ENCODE data around the gene CDCP1.

- TF ChIP-seq CEBPB (IDR thresholded peaks at IDR 0.05) (no peak), YY1 (IDR thresholded peaks at IDR 0.05; ENCODE audit: low read depth) (no peak), TAF1 (IDR thresholded peaks at IDR 0.05; ENCODE audit: low read depth) (no peak), NFIC (IDR thresholded peaks at IDR 0.05) (no peak), REST (IDR thresholded peaks at IDR 0.05; ENCODE audit: low read depth) (no peak), RAD21 (IDR thresholded peaks at IDR 0.05; ENCODE audit: low read depth) (no peak), FOXM1 (IDR thresholded peaks at IDR 0.05; ENCODE audit: borderline replicate concordance, low read depth) (no peak), EP300 (IDR thresholded peaks at IDR 0.05; ENCODE audit: borderline replicate concordance) (no peak)
- TF ChIP-seq, protein P1, sequence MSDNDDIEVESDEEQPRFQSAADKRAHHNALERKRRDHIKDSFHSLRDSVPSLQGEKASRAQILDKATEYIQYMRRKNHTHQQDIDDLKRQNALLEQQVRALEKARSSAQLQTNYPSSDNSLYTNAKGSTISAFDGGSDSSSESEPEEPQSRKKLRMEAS (IDR thresholded peaks at IDR 0.05): no peak
Measured at GRCh38 chr3:45059132-45059531, 87.0 kb downstream of the CDCP1 start.
